Activated CD8-positive, alpha-beta memory T cell treated with anti-CD3 and anti-CD28 coated beads for 1 hour (primary cell): ENCODE results near the gene PDE9A.

Source experiments
- DNase-seq, 2 donors: peaks; one replicate each; pipeline ENCODE4 v3.0.0-alpha.2; 2020; ENCODE audit warnings: low read depth in 1 of 2; ENCODE audit errors: extremely low read depth in 1 of 2

The PDE9A gene

DNA sequence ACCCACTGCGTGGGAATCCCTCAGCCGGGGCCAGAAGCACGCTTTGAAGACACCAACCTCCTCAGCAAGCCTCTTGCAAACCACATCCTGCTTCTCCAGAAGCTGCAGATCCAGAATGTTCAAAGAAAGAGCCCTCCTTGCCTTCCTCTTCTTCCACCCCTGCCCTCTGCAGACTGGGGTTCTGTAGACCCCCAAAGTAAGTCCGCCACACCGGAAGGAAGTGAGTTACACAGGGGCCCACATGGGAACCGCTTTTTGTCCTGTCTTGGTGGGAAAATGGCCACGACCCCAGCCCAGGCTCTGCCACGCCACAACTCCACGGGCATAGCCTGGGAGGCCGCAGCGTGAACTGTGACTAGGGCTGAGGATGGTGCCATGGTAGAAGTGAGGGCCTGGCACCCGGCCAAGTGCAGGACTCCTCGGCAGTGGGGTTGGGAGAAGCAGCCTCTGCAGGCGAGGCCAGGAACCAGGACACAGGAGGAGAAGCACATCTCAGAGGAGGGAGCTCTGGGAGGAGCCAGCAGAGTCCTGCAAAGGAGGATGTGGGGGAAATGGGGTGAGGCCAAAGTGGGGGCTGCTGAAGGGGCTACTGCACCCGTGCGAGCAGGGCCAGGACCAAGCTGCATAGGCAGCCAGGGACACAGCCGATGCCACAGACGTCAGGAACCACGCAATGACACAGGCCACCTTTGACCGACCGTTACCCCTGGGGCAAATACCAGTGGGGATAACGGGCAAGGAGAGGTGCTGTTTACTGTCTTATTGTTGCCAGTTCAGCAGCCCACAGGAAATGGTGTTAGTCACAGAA, 30.9 kb downstream of the PDE9A start:
- DNase-seq, result peak in 1 of 2 donors; percentile 14

DNA sequence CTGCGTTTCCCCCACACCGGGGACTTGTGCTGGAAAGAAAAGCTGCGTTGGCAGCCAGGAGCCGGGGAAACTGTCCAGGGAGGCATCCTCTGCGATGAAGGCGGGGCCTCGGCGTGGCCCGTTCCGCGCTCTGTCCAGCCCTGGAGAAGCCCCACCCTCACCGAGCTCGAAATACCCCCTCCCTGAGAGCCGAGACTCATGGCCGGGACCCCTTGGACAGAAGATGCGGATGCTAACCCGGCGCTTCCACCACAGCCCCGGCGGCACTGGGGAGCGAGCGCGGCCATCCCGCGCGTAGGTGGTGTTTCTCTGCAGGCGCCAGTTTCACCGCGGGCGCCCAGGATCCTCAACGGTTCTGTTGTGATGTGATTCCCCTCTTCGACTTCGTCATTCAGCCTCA, 31.6 kb downstream of the PDE9A start:
- no peak for DNase-seq

DNA sequence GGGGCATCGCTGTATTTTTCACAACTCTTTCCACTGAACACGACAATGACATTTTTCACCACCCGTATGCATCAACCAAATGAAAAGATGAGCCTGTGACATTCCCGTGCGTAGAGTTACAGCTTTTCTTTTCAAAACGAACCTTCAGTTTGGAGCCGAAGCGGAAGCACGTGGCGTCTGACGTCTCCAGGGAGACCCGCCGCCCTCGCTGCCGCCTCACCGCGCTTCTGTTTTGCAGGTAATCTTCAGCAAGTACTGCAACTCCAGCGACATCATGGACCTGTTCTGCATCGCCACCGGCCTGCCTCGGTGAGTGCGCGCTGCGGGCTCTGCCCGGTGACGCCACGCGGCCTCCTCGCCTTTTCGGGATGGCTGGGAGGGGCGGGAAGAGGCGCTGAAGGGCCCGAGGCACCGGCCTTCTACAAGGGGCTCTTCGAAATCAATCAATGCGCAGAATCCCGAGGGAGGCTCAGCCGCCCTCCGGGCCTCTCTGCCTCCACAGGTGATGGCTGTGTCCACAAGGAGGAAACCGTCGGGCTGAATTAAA, 32.6 kb downstream of the PDE9A start:
- no peak for DNase-seq

GRCh38 chr21:42687796-42688195, 34.4 kb downstream of the PDE9A start:
- DNase-seq, result no peak

DNA sequence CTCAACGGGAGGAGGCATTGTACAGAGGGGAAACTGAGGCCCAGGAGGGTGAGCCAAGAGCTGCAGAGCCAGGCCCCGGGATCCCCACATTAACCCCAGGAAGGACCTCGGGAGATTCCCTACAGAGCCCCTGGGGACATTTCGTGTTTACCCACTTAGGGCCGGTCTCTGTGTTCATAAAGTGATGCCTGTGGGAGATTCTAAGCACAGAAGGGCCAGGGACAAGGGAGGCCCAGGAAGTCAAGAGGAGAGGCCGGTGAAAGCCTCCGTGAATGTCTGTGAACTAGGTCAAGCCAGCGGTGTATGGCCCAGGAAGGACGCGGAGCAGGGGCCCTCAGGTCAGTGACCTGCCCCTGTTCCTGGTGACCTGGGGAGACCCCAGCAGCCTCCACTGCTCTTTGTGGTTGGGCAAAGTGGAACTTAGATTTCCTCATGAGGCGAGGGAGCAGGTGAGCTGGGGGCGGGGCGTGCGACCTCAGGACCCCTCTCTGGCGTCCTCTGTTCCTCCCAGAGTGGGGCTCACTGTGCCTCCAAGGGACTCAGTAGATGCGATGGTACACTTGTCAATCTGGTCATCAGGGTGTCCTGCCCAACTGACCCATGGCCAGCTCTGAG, 34.9 kb downstream of the PDE9A start:
- DNase-seq, result no peak

DNA sequence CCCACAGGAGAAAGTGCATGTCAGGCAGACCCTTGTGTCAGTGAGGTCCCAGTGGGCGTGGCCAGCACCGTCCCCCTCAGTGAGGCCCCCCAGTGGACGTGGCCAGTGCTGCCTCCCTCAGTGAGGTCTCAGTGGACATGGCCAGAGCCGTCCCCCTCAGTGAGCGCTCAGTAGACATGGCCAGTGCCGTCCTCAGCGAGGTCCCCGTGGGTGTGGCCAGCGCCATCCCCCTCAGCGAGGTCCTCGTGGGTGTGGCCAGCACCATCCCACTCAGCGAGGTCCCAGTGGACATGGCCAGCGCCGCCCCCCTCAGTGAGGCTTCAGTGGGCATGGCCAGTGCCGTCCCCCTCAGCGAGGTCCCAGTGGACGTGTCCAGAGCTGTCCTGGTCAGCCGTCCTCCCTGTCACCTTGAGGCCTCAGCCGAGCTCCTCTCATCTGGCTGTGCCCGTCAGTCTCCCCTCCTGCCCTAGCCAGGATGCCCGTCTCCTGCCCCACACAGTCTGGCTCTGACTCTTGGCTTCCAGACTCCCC, 35.5 kb downstream of the PDE9A start:
- DNase-seq, result no peak

DNA sequence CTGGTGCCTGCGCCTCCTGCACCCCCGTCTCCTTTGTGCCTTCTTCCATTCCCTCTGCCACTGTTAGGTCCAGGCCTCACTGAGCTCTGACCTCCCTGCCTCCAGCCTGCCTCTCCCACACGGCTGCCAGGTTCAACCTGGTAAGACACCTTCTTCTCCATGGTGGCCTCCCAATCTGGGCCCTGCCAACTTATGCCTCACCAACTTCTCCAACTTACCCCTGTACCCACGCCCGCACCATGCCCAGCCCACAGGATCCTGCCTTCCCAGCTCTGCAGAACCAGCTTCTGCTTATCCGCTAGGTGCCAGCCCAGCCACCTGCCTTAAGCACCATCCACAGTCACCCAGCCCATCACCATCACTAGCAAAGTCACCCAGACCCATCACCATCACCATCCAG, 37.2 kb downstream of the PDE9A start:
- no peak for DNase-seq

- DNase-seq, result no peak
Measured at GRCh38 chr21:42691901-42692559, 38.6 kb downstream of the PDE9A start.

GRCh38 chr21:42692688-42693087, 39.3 kb downstream of the PDE9A start:
- DNase-seq, result no peak

GRCh38 chr21:42694751-42695696, 41.6 kb downstream of the PDE9A start:
- DNase-seq, result no peak

DNA sequence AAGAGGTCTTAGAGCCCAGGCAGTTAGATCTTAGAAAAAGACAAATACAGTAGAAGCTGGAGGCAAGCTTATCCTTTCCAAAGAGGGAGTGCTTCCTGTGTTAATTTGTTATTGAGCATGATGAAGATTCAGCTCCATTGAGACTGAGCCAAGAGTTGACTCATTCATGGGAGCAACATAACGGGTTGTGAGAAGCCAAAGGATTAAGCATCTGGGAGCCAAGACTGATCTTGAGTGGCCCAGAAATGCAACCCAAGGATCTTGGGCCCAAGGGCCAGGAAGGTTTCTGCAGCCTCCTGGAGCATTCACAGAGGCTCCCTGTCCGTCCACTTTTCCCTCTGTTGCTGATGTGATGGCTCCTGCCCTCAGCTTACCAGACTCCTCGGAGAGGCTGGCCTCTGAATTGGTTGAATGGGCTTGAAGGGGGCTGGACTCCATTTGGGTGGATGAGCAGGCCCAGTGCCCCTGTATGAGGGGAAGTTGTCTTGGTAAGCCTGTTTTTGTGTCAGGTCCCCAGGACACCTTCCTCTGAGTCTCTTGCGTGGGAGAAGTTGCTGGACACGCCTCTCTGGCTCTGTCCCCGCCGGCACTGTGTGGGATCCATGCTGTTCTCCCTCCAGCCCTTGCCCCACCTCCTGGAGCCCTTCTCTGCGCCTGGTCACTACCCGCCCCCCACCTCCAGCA, 42.4 kb downstream of the PDE9A start:
- no peak for DNase-seq

GRCh38 chr21:42696501-42697040, 43.1 kb downstream of the PDE9A start:
- no peak for DNase-seq

DNA sequence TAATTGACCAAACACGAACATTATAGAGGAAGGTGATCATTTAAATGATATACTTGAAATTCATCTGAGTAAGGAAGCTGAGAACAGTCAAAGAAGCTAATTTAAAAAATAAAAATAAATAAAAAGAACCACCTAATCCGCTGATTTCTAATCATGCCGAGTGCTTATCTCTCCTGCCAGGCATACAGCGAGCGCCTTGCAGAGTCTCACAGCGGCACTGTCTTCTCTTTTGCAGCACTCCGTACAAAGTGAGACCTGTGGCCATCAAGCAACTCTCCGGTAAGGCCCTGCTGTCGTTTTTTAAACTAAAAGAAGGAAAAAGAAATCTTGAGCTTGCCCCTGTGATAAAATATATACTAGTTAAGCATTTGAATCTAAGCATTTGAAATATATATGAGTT, 45.3 kb downstream of the PDE9A start:
- no peak for DNase-seq

DNA sequence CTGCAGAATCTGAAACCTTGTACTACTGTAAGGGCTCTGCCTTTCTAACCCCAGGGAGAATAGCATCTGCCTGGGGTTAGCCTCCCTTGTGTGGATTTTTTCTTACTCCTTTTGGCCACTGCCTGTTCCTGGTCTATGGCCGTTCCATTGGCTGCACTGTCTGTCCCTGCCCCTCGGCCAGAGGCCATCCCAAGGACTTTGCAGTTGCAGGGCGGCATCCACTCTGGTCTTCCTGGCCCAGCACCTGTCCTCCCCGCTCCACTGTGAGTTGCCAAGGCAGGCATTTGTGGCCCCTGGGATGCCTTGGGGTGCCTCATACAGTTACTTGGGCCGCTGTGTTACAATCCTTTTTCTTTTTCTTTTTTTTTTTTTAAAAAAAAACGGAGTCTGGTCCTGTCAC, 45.8 kb downstream of the PDE9A start:
- no peak for DNase-seq

GRCh38 chr21:42701706-42702456, 48.5 kb downstream of the PDE9A start:
- no peak for DNase-seq

GRCh38 chr21:42702720-42703119, 49.3 kb downstream of the PDE9A start:
- DNase-seq, result no peak

DNA sequence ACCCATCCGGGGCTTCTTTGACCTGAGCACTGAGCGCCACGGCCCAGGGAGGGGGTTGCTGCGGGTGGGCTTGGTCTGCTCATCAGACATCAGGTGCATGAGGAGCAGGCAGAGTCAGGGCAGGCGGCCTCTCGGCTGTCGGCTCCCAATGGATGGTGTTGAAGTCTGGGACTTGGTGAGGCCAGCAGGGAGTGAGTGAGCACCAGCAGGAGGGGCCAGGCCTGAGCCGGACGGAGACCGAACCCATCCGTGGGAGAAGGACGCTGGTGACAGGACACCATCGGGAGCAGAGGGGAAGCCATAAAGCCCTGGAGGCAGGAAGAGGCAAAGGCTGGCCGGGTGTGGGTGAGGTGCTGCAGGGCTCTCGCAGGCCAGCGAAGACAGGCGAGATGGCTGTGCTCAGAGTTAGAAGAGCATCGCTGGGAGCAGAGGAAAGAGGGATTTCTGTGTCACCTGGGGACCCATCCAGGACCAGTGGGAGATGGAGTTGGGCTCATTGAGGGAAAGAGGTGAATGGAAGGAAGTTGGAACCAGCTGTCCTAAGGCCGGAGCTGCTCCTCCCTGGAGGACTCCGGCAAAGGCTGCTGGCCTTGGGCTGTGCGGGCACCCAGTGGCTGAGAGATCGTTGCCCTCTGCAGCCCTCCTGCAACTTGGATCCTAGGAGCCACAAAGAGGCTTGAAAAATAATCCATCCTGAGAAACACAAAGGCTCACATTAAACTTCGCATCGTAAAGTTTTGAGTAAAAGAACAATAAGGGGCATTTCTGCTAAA, 49.9 kb downstream of the PDE9A start:
- DNase-seq, result no peak

DNA sequence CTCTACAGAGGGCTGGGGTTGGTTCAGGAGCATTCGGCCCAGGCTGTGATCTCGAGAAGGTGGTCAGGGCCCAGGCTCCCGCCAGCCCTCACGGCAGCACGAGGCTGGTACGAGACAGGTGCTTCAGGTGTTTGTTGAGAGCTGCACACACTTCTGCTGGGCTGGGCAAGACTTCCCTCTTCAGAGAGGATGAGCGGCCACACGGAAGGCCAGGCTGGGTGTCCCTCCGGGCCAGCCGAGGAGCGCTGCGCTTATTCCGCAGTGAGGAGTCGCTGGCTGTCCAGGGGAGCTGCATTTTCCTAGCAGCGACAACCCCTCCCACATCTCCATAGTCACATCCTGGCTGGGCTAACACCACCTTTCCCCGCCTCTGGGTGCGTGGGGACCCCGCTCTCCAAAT, 50.5 kb downstream of the PDE9A start:
- DNase-seq, result no peak
